Measurements from ENCODE around the gene DCTN1.
"Not testable (repeated sequence)": the region's sequence is repeated elsewhere in the genome, so short reads cannot be mapped to it uniquely, and the experiment has no call there.

Gene DCTN1

DNA sequence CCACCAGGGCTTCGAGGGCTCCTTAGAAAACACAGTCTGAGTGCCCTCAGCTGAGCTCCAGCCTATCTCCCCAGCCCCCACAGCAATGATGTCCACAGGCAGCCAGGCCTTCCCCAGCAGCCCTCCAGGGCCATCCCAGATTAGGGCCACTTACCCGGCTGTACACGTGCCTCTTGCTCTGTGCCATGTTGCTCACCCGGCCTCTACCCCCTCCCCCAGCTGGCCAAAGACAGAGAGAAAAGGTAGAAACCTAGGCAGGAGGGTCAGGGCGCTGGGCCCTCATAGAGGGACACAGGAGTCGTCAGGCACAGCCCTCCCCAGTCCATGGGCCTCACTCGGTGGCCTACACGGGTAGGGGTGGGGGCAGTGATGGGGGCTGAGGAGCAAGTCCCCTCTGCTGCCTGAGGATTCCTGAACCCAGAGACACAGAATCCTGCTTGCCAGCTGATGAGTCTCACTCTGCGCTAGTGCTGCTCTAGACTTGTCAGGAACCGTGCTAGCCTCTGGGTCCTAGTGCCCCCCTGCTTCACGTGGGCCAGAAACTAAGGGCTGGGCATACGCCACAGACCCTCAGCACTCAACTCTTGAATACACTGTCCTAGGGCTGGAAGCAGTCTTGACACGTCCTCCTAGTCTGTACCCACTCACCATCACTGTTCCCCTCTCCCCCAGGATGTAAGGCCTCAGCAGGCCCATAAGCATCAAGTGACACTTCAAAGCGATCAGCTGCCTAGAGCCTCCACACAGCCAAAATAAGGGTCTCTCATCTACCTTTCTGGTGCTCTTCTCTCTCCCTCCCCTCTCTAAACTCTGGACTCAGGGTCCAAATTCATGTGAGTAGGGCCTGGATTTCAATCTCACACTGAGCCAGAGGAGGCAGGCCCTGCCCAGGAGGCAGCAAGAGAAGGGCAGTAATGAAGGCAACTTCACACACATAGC, at the start of gene DCTN1:
DCTN1 (minus strand) TSS at position 461 of the 939 bp plus-strand sequence; CDS start at position 187, 274 bp downstream.
- DNase-seq, result peak; percentile 43
- in situ Hi-C loops (cut with HindIII; ENCODE audit: low pct_ligation_motif_present, low pct_unique_long_range_greater_than_20kb, low sequenced_read_pairs), result no loop called here

GRCh38 chr2:74428675-74429074, 48.6 kb upstream of the DCTN1 start:
- in situ Hi-C loops (cut with HindIII; ENCODE audit: low pct_ligation_motif_present, low pct_unique_long_range_greater_than_20kb, low sequenced_read_pairs), result no loop called here

GRCh38 chr2:74427551-74427950, 47.4 kb upstream of the DCTN1 start:
- in situ Hi-C loops (cut with HindIII; ENCODE audit: low pct_ligation_motif_present, low pct_unique_long_range_greater_than_20kb, low sequenced_read_pairs), result no loop called here
- DNase-seq, result no peak

More at GRCh38 chr2:74428675-74429074, 48.6 kb upstream of the DCTN1 start:
- DNase-seq, result no peak

- DNase-seq, result no peak
- in situ Hi-C loops (cut with HindIII; ENCODE audit: low pct_ligation_motif_present, low pct_unique_long_range_greater_than_20kb, low sequenced_read_pairs), result no loop called here
These were observed 46.2 kb upstream of the DCTN1 start for GRCh38 chr2:74426181-74426758.

DNA sequence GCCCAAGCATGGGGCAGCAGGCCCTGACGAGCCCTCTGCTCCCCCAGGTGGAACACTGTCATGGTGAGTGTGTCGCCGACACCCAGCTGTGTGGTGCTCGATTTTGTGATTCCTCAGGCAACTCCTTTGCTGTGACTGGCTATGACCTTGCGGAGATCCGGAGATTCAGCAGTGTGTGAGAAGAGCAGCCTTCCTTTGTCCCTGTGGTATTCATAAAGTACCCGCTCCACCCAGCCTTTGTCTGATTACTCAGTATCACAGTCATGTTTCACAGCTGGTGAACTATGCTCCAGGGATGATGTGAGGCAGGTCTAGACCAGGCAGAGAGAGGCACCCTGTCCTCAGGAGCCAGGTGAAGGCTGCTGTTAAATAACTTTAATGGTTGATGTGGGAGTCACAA, 45.4 kb upstream of the DCTN1 start:
- in situ Hi-C loops (cut with HindIII; ENCODE audit: low pct_ligation_motif_present, low pct_unique_long_range_greater_than_20kb, low sequenced_read_pairs), result no loop called here

GRCh38 chr2:74424995-74425406, 44.9 kb upstream of the DCTN1 start:
- DNase-seq, result no peak
- in situ Hi-C loops (cut with HindIII; ENCODE audit: low pct_ligation_motif_present, low pct_unique_long_range_greater_than_20kb, low sequenced_read_pairs), result no loop called here

More for the DNA sequence above, 45.4 kb upstream of the DCTN1 start:
- DNase-seq, result no peak

- no peak for DNase-seq
- in situ Hi-C loops (cut with HindIII; ENCODE audit: low pct_ligation_motif_present, low pct_unique_long_range_greater_than_20kb, low sequenced_read_pairs), result no loop called here
These were observed 44.3 kb upstream of the DCTN1 start for GRCh38 chr2:74424139-74424992.

DNA sequence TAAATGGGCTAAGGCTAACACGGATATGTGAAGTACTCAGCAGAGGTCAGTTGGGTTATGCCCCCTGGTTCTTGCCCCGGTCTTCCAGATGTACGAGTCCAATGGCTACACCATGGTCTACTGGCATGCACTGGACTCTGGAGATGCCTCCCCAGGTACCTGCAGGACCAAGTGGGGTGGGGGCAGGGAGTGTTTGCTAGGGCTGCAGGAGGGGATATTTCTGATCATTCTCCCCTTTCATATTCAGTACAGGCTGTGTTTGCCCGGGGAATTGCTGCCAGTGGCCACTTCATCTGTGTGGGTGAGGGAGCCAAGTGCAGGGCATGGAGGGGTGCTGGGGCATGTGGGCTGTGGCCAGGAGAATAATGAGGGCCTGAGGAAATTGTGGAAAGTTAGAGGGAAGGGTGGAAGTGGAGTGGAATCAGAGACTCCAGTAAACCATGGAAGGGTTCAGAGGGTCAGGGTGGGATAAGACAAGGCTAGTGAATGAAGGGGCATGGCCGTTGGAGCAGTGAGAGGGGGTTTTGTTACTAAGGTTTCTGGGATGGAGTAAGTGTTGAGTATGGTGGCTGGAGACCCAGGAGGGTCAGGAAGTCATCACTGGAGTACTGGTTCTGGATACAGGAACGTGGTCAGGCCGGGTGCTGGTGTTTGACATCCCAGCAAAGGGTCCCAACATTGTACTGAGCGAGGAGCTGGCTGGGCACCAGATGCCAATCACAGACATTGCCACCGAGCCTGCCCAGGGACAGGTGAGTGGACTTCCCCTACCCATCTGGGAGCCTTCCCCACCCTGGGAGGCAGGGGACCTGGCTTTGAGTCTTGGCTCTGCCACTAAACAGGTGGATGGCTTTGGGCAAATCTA, 43.4 kb upstream of the DCTN1 start:
- in situ Hi-C loops (cut with HindIII; ENCODE audit: low pct_ligation_motif_present, low pct_unique_long_range_greater_than_20kb, low sequenced_read_pairs), result no loop called here
- DNase-seq, result no peak

- DNase-seq, result peak; percentile 91
- in situ Hi-C loops (cut with HindIII; ENCODE audit: low pct_ligation_motif_present, low pct_unique_long_range_greater_than_20kb, low sequenced_read_pairs), result no loop called here
These were observed 41.2 kb upstream of the DCTN1 start, which contains the start of the genes C2orf81 and WDR54 for GRCh38 chr2:74421221-74421870. TSS of gene C2orf81 (minus strand) at chr2:74421619. CDS start at chr2:74421560, 59 bp downstream. TSS of gene WDR54 (plus strand) at chr2:74421730. CDS start at chr2:74422154, 424 bp downstream.

- in situ Hi-C loops (cut with HindIII; ENCODE audit: low pct_ligation_motif_present, low pct_unique_long_range_greater_than_20kb, low sequenced_read_pairs); DNase-seq: not testable (repeated sequence)
These were observed 40.5 kb upstream of the DCTN1 start for GRCh38 chr2:74420443-74421103.

- in situ Hi-C loops (cut with HindIII; ENCODE audit: low pct_ligation_motif_present, low pct_unique_long_range_greater_than_20kb, low sequenced_read_pairs), result no loop called here
- DNase-seq, result no peak
These were observed 39.9 kb upstream of the DCTN1 start for GRCh38 chr2:74420006-74420405.

DNA sequence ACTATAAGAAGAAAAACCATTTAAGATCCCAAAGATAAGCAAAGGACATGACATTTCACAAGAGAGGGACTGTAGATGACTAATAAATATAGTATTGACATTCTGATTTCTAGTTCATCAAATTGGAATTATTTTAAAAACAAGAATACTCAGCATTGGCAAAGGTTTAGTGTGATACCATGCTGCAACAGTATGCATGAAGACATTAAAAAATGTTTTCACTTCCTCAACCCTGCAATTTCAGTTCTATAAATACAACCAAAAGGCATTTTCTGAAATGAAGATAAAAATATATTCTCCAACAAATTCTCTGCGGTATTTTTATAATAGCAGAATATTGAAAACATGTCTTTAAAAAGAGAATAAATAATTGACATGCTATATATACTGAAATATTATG, 39.2 kb upstream of the DCTN1 start:
- no peak for DNase-seq
- in situ Hi-C loops (cut with HindIII; ENCODE audit: low pct_ligation_motif_present, low pct_unique_long_range_greater_than_20kb, low sequenced_read_pairs), result no loop called here

GRCh38 chr2:74418312-74418711, 38.2 kb upstream of the DCTN1 start:
- DNase-seq, result no peak
- in situ Hi-C loops (cut with HindIII; ENCODE audit: low pct_ligation_motif_present, low pct_unique_long_range_greater_than_20kb, low sequenced_read_pairs), result no loop called here

- DNase-seq, result no peak
These were observed 37.7 kb upstream of the DCTN1 start for GRCh38 chr2:74417763-74418162.

DNA sequence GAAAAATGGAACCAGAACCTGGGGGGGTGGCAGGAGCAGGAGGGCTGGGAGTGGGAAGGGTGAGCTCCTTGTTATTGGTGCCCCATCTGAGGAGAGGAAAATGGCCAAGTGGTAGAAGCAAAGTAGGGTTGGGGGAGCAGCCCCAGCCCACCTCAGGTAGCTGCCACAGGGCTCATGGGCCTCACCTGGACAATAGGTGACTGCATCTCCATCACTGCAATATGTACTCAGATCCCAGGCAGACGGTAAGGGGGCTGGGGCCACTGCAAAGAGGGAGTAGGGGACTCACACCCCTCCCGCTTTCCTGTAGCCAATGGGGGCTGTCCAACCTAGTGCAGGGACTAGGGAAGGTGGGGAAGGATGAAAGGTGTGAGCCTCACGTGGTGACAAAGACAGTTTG, 37.1 kb upstream of the DCTN1 start:
- in situ Hi-C loops (cut with HindIII; ENCODE audit: low pct_ligation_motif_present, low pct_unique_long_range_greater_than_20kb, low sequenced_read_pairs), result no loop called here
- no peak for DNase-seq

More at GRCh38 chr2:74417763-74418162, 37.7 kb upstream of the DCTN1 start:
- in situ Hi-C loops (cut with HindIII; ENCODE audit: low pct_ligation_motif_present, low pct_unique_long_range_greater_than_20kb, low sequenced_read_pairs), result no loop called here

DNA sequence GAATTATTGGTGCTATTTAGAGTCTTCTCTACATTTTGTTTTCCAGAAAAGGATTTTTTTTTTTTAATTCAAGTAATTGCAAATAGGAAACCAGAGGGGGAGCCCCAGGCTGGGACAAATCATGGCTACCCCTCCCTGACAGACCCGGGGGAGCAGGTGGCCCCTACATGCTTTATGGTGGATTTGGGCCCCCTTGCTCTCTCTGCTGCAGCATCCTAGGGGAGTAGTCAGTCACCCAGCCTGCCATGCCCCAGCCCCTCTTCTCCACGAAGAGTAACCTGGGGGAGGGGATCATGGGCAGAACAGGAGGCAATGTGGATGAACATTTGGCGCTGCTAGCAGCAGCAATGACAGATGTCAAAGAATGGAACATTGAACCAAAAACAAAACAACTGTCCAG, 36.7 kb upstream of the DCTN1 start:
- in situ Hi-C loops (cut with HindIII; ENCODE audit: low pct_ligation_motif_present, low pct_unique_long_range_greater_than_20kb, low sequenced_read_pairs), result no loop called here

More for the DNA sequence above, 36.7 kb upstream of the DCTN1 start:
- no peak for DNase-seq
